ENCODE measurements around the gene MYLK.

MYLK gene

GRCh38 chr3:123661973-123662372 is 222.2 kb downstream of the MYLK start:
- DNase-seq = no peak

- DNase-seq = peak; percentile 58
These were observed 223.2 kb downstream of the MYLK start for GRCh38 chr3:123660900-123661299.

DNA sequence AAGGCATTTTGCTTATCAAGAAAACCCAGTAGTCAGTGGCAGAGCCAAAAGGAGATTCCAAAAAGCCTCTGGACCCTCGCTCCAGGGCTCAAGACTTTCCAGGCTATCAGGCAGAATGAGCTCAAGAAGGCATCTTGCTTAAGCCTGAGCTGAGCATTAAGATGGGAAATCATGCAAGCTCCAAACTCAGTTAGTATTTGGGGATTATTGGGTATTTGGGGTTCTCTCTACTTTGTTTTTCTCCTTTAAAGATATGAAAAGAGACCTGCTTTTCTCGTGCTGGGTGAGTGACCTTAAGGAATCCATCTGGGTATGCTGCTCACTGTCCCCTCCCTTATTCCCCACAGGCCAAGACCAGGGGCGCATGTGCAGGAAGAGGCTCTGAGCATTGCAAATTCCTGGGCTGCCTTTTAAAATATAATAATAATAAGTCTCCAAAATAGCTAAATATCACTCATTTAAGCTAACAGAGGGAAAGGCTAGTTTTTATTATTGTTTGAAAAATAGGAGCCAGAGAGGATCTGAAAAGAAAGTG is 223.9 kb downstream of the MYLK start:
- DNase-seq = no peak

DNA sequence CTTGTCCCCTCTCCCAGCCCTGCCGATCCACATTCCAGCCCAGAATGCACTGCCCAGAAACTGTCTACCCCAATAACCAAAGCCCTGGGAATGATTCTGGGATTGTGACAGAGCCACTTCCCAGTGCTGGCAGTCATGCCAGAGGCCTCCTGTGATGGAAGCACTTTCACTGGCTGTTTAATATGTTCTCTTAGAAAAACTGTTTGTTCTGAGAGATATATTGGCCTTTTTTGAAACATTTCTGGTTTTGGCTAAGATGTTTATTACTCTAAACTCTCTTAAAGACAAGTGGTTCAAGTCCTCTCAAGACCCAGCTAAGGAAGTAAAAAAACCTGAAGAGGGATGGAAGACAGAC is 225.3 kb downstream of the MYLK start:
- DNase-seq = no peak

DNA sequence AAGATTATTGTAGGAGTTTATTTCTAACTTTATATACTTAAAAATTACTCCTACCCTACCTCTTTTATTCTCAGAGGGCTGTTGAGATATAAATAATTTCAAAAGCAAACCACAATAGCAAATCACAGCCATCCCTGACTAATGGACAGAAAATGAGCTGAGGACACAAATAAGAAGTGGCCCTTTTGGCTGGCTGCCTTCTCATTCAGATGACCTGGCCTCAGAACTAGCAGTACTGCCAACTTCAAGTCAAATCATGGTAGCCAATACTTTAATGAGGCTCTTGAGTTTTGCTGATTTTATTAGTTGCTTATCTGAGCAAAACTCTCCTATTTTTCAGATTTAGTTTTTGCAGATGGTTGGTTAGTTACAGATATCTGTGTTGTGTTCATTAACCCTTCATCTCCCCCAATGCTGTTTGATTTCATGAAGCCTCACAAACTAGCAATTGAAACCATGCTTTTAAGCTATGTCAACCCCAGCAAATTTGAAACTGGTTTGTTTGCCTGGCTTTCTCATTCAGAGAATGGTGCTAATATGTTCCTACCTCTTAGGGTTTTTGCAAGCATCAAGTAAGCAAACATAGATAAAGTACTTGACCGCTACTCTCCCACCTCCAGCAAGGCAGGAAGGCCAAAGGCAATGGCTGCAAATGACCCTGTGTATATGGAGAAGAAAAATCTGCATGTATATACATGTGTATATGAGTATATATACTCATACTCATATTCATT is 225.8 kb downstream of the MYLK start:
- peak; percentile 61 for DNase-seq

DNA sequence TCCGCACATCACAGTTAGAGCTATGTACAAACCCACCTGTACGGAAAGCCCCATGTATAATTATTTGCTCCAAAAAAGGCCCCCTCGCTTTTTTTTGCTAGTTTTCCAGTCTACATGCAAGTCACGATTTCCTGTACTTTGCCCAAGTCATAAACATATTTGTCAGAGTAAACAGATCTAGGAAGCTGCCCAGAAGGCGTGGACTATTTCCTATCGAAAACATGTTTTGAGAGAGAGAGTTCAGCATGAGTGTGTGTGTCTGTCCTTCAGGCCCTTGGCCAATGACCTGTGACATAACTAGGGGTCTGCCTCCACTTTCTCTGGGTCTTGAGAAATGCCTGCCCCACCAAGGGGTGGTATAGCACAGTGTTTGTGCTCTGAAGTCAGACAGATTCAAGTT is 226.6 kb downstream of the MYLK start:
- DNase-seq = no peak

GRCh38 chr3:123657111-123657510 is 227.0 kb downstream of the MYLK start:
- no peak for DNase-seq

- no peak for DNase-seq
These were observed 227.4 kb downstream of the MYLK start for GRCh38 chr3:123656691-123657090.

DNA sequence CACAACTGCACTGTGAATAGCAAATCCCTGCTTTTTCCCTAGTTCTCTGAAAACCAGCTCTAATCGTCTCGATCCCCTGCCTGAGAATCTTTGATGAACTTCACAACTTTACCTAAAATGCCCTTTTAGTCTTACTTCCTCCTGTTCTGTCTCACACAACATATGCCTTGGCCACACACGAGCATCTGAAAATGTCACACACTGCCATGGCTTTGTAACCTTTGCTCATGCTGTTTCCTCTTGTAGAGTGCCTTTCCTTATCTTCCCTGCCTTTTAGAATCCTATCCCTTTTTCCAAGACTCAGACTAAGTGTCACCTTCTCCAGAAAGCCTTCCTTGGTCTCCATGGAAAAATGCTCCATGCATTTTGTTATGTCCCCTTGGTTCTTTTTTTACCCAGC is 227.9 kb downstream of the MYLK start:
- no peak for DNase-seq

GRCh38 chr3:123655400-123655799 is 228.7 kb downstream of the MYLK start:
- no peak for DNase-seq

GRCh38 chr3:123653221-123653682 is 230.9 kb downstream of the MYLK start:
- peak; percentile 93 for DNase-seq

DNA sequence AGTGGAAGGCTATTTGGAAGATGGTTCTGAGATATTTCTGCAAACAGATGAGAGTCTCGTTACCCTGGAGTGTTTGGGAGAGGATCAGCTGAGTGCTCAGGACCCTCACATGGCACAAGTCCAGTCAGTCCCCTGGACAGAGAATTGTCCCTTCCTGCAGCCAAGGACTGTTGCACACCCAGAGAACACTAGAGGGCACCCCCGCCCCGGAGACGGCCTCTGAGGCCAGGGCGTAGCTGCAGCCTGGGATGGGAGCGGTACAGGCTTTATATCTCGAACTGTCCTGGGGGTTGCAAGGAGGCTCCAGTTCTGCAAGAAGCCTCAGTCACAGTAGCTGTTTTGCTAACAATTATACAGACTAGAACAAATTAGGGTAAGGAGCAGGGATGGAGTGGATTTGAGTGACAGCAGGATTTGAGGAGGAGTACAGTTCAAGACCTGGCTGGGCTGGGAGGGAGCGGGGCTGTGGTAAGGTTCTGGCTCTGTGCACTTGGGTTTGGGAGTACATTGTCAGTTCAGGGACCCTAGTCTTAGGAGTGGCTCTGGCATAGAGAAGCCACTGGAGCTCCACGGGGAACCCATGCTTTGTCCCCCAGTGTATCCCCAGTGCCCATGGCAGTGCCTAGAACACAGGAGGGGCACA is 231.7 kb downstream of the MYLK start:
- peak; percentile 77 for DNase-seq

GRCh38 chr3:123651449-123652341 is 232.4 kb downstream of the MYLK start:
- DNase-seq = no peak

DNA sequence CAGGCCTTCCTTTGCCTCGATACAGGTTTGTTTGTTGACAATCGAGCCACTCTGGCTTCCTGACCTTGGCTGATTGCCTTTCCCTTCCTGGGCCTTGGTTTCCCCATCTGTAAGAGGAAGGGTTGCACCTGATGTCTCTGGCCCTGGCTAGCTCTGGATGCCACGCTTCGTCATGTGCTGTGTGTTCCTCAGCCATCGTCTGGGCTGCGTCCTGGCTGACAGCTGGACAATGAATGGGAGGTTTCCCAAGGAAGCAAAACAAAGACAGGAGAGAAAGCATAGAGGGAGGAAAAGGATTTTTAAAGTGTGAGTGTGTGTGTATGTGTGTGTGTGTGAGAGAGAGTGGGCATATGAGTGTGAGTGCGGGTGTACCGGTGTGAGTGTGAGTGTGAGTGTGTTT is 234.0 kb downstream of the MYLK start:
- DNase-seq = no peak

GRCh38 chr3:123648696-123649405 is 235.3 kb downstream of the MYLK start:
- DNase-seq = no peak

DNA sequence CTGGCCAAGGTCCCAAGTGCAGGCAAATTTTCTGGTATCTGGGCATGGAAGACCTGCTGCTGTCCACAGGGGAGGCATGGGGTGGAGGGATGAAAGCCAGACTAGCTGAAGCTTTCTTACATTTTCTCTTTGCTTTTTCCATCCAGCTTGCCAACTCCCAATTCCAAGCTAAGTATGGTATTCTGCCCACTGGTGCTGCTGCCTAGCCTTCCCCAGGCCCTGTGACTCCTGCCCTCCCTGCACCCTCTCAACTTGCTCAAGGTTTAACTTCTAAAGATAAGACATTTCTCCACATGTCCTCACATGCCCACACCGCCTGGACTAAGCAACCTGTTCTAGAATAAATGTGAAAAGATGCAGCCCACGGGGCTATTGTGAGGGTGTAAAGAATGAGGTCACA is 239.8 kb downstream of the MYLK start:
- DNase-seq = no peak

DNA sequence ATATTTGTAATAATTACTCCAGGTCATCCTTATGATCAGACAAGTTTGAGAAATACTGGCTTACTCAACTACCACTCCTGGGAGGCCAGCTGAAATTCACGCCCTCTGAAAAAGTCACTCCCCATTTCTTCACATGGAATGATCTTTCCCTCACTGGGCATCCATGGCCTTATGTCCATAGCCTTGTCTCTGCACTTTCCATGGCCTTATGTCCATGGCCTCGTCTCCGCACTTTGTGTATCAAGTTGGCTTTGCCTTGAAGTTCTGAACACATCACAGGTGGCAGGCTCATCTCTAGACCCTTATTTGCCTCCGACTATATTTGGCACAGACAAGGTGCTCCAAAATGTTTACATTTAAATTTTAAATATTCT is 241.2 kb downstream of the MYLK start:
- DNase-seq = no peak

DNA sequence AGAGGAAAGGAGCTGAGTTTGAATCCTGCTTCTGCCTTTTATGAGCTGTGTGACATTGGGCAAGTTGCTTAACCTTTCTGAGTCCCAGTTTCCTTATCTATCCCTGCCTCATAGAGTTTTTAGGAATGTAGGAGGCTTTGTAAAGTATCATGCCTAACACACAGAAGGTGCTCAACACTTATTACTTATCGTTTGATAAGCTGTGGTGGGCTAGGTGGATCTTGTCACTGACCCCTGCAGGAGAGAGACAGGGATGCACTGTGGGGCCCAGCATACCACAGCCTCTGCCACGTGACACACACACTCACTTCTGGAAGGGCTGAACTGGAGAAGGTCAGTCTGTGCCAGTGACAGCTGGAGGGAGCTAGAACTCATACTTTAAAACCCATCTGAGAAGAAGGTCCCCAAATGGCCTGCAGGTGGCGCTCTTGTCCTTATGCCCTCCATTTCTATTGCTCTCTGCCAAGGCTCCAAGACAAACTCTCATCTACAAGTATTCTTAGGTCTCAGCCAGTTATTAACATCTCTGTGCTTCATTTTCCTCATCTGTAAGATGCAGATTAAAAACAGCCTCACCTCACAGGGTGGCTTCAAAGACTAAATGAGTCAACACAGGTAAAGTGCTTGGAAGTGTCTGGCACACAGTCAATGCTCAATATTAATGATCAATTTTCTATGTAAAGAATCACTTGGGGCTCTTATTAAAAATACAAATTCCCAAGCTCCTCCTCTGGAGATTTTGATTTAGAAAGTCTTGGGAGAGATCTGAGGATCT is 241.8 kb downstream of the MYLK start:
- DNase-seq = peak; percentile 45

GRCh38 chr3:123641505-123641904 is 242.6 kb downstream of the MYLK start:
- DNase-seq = no peak

- no peak for DNase-seq
These were observed 243.2 kb downstream of the MYLK start for GRCh38 chr3:123640740-123641462.

DNA sequence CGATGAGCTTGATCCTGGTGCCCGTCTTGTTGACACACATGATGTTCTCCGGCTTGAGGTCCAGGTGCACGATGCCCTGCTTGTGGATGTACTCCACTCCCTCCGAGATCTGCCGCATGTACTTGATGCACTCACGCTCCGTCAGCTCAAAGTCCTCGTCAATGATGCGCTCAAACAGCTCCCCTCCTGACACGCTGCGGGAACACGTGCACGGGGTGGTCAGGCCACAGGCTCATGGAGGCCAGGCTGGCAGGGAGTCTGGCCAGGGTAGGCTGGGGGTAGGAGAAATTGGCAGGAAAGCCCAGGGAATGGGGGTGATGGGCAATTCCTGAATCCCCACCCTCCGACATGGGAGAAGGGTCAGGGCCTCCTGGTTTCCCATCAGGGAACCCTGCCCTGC is 243.8 kb downstream of the MYLK start:
- DNase-seq = no peak
